Measurements from ENCODE around the gene ARHGAP40. TPM values are rescaled to one million over a fixed set of nuclear protein-coding genes. Genes with fewer than 3 reads are reported as not detected.

The ARHGAP40 gene
- total RNA-seq, 4 donors from 2014 or later = not detected

GRCh38 chr20:38667417-38667956 is 65.9 kb downstream of the ARHGAP40 start:
- TF ChIP-seq, protein P1, sequence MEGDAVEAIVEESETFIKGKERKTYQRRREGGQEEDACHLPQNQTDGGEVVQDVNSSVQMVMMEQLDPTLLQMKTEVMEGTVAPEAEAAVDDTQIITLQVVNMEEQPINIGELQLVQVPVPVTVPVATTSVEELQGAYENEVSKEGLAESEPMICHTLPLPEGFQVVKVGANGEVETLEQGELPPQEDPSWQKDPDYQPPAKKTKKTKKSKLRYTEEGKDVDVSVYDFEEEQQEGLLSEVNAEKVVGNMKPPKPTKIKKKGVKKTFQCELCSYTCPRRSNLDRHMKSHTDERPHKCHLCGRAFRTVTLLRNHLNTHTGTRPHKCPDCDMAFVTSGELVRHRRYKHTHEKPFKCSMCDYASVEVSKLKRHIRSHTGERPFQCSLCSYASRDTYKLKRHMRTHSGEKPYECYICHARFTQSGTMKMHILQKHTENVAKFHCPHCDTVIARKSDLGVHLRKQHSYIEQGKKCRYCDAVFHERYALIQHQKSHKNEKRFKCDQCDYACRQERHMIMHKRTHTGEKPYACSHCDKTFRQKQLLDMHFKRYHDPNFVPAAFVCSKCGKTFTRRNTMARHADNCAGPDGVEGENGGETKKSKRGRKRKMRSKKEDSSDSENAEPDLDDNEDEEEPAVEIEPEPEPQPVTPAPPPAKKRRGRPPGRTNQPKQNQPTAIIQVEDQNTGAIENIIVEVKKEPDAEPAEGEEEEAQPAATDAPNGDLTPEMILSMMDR (IDR thresholded peaks at IDR 0.05; ENCODE audit: low read depth) = no peak

GRCh38 chr20:38669688-38670087 is 68.1 kb downstream of the ARHGAP40 start:
- TF ChIP-seq, protein P1 (IDR thresholded peaks at IDR 0.05; ENCODE audit: low read depth) = no peak

DNA sequence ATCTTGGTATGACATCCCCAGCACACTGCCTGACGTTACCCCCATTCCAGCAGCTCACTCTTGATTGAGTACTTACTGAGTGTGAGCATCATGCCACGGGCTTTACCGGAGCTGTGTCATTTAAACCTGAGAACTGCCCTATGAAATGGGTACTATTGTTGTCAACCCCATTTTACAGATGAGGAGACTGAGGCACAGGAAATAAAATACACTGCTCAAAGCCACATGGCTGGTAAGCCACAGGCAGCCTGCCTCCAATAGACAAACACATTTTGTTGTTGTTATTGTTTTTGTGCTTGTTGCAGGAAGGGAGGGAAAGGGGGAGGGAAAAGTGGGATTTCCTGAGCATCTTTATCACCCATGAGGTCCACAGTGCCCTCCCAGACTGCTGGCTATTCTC is 69.2 kb downstream of the ARHGAP40 start:
- TF ChIP-seq, protein P1 (IDR thresholded peaks at IDR 0.05; ENCODE audit: low read depth) = no peak

- TF ChIP-seq, protein P1 (IDR thresholded peaks at IDR 0.05; ENCODE audit: low read depth) = no peak
Observed at GRCh38 chr20:38671186-38671585, 69.6 kb downstream of the ARHGAP40 start.

GRCh38 chr20:38671701-38672292 is 70.2 kb downstream of the ARHGAP40 start:
- TF ChIP-seq, protein P1 (IDR thresholded peaks at IDR 0.05; ENCODE audit: low read depth) = no peak

- TF ChIP-seq, protein P1 (IDR thresholded peaks at IDR 0.05; ENCODE audit: low read depth) = no peak
Observed at GRCh38 chr20:38672504-38672903, 70.9 kb downstream of the ARHGAP40 start.

DNA sequence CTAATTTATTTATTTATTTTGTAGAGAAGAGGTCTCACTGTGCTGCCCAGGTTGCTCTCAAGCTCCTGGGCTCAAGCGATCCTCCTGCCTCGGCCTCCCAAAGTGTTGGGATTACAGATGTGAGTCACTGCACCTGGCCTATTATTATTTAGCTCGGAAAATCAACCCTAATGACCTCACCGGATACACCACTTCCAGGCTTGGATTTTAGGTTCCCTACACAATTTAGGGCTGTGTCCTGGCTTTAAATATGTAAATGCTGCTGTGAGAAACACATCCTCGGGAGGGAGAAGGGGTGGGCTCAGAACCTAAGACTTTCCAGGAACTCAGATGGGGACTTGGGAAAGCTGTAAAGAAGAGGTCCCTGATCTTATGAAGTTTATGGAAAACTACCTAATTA is 71.7 kb downstream of the ARHGAP40 start:
- TF ChIP-seq, protein P1 (IDR thresholded peaks at IDR 0.05; ENCODE audit: low read depth) = no peak

All from subcutaneous adipose tissue (tissue), 4 donors.